ENCODE data around the gene COL4A6. TPM values are rescaled to one million over a fixed set of nuclear protein-coding genes. Genes with fewer than 3 reads are reported as not detected.

The COL4A6 gene
- total RNA-seq, 1 experiment from 2014 or later, result 2.4 TPM

DNA sequence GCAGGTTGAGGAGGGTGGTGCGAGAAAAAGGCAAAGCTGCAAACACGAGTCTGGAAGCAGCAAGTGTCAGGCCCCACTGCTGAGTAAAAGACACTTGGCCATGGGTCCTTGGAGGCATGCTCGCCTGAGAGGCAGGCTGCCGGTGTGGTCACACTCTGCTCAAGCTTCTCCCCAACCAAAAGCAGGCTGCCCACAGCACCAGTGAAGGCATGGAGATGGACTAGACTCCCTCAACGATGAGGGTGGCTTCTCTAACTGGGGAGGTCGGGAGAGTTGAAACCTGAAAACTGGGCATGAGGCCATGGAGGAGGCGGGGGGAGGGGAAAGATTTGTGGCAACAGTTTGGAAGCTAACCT lies 260.1 kb downstream of the COL4A6 start (continued):
- TF ChIP-seq TCF7L2 (IDR thresholded peaks at IDR 0.05; ENCODE audit: borderline replicate concordance, extremely low read depth, insufficient read depth, insufficient read length), result no peak
- TF ChIP-seq, protein P1, sequence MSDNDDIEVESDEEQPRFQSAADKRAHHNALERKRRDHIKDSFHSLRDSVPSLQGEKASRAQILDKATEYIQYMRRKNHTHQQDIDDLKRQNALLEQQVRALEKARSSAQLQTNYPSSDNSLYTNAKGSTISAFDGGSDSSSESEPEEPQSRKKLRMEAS (IDR thresholded peaks at IDR 0.05), result no peak

DNA sequence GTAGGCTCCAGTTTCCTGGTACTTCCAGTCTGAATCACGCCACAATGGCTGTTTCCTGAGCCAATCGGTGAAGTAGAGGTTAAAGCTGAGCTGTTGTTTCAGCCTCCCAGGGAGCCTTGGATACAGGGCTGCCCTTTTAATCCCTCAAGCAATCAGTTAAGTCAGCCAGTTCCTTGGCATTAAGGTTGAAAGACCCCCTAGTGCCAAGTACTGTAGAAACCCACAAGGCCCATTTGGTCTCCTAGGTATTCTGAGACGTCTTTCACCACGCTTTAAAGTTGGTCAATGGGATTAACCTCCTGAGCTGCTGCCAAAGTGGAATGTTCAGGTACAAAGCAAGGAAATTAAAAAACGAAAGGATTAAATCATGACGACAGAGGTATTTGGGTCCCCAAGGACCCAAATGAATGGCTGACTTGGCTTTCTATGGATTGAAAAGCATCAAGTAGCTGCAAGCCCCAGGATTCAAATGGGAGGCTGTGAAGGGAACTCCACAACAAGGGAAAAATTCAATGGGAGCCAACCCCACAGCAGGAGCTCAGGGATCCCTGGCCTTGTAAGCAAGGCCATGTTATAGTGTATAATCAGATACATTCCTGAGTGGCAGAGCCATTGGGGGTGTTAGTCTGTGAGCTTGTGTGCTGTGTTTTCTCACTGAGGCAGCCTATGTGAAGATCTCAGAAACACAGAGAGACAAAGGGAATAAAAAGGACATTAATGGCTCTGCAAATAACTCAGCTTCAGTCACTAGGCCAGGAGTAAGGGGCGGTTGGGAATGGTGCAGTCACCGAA lies 260.7 kb downstream of the COL4A6 start:
- ChIA-PET CTCF (no interaction called here), POLR2A (no interaction called here)
- H3K9me2 ChIP-seq (ENCODE audit: insufficient read depth), result no peaks in the 10 kb centered on the region
- TF ChIP-seq POLR2A (IDR thresholded peaks at IDR 0.05; ENCODE audit: borderline replicate concordance, extremely low read depth, insufficient read depth, insufficient read length), result no peak
- TF ChIP-seq, protein P2, sequence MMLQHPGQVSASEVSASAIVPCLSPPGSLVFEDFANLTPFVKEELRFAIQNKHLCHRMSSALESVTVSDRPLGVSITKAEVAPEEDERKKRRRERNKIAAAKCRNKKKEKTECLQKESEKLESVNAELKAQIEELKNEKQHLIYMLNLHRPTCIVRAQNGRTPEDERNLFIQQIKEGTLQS (IDR thresholded peaks at IDR 0.05), result no peak
- TF ChIP-seq, protein P3, sequence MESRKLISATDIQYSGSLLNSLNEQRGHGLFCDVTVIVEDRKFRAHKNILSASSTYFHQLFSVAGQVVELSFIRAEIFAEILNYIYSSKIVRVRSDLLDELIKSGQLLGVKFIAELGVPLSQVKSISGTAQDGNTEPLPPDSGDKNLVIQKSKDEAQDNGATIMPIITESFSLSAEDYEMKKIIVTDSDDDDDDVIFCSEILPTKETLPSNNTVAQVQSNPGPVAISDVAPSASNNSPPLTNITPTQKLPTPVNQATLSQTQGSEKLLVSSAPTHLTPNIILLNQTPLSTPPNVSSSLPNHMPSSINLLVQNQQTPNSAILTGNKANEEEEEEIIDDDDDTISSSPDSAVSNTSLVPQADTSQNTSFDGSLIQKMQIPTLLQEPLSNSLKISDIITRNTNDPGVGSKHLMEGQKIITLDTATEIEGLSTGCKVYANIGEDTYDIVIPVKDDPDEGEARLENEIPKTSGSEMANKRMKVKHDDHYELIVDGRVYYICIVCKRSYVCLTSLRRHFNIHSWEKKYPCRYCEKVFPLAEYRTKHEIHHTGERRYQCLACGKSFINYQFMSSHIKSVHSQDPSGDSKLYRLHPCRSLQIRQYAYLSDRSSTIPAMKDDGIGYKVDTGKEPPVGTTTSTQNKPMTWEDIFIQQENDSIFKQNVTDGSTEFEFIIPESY (IDR thresholded peaks at IDR 0.05; ENCODE audit: extremely low read depth, insufficient replicate concordance, low read length), result no peak
- TF ChIP-seq, protein P4, sequence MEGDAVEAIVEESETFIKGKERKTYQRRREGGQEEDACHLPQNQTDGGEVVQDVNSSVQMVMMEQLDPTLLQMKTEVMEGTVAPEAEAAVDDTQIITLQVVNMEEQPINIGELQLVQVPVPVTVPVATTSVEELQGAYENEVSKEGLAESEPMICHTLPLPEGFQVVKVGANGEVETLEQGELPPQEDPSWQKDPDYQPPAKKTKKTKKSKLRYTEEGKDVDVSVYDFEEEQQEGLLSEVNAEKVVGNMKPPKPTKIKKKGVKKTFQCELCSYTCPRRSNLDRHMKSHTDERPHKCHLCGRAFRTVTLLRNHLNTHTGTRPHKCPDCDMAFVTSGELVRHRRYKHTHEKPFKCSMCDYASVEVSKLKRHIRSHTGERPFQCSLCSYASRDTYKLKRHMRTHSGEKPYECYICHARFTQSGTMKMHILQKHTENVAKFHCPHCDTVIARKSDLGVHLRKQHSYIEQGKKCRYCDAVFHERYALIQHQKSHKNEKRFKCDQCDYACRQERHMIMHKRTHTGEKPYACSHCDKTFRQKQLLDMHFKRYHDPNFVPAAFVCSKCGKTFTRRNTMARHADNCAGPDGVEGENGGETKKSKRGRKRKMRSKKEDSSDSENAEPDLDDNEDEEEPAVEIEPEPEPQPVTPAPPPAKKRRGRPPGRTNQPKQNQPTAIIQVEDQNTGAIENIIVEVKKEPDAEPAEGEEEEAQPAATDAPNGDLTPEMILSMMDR (IDR thresholded peaks at IDR 0.05 in 2 of 3, conservative IDR thresholded peaks at IDR 0.05 in 1 of 3; ENCODE audit: borderline replicate concordance in 1 of 3, insufficient read depth in 1 of 3, low read depth in 2 of 3, low read length in 2 of 3), result no peak
- TF ChIP-seq, protein P1 (IDR thresholded peaks at IDR 0.05), result no peak
- no peak for TF ChIP-seq EGR1 (IDR thresholded peaks at IDR 0.05; ENCODE audit: low read depth)
- TF ChIP-seq RAD21 (IDR thresholded peaks at IDR 0.05; ENCODE audit: low read depth), result no peak
- TF ChIP-seq ELF1 (IDR thresholded peaks at IDR 0.05; ENCODE audit: borderline replicate concordance, low read depth), result no peak
- no peak for TF ChIP-seq CEBPB (IDR thresholded peaks at IDR 0.05; ENCODE audit: low read depth)
- no peak for TF ChIP-seq JUND (IDR thresholded peaks at IDR 0.05)
- no peak for TF ChIP-seq SRF (IDR thresholded peaks at IDR 0.05; ENCODE audit: low read depth)
- no peak for TF ChIP-seq SIN3A (IDR thresholded peaks at IDR 0.05; ENCODE audit: low read depth)
- TF ChIP-seq ZFX (IDR thresholded peaks at IDR 0.05), result no peak
- no peak for TF ChIP-seq EZH2 (IDR thresholded peaks at IDR 0.05)
- TF ChIP-seq ZNF274 (IDR thresholded peaks at IDR 0.05; ENCODE audit: low read depth, low read length), result no peak
- TF ChIP-seq, protein P5, sequence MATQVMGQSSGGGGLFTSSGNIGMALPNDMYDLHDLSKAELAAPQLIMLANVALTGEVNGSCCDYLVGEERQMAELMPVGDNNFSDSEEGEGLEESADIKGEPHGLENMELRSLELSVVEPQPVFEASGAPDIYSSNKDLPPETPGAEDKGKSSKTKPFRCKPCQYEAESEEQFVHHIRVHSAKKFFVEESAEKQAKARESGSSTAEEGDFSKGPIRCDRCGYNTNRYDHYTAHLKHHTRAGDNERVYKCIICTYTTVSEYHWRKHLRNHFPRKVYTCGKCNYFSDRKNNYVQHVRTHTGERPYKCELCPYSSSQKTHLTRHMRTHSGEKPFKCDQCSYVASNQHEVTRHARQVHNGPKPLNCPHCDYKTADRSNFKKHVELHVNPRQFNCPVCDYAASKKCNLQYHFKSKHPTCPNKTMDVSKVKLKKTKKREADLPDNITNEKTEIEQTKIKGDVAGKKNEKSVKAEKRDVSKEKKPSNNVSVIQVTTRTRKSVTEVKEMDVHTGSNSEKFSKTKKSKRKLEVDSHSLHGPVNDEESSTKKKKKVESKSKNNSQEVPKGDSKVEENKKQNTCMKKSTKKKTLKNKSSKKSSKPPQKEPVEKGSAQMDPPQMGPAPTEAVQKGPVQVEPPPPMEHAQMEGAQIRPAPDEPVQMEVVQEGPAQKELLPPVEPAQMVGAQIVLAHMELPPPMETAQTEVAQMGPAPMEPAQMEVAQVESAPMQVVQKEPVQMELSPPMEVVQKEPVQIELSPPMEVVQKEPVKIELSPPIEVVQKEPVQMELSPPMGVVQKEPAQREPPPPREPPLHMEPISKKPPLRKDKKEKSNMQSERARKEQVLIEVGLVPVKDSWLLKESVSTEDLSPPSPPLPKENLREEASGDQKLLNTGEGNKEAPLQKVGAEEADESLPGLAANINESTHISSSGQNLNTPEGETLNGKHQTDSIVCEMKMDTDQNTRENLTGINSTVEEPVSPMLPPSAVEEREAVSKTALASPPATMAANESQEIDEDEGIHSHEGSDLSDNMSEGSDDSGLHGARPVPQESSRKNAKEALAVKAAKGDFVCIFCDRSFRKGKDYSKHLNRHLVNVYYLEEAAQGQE (IDR thresholded peaks at IDR 0.05; ENCODE audit: low read depth), result no peak
- TF ChIP-seq FOSL1 (IDR thresholded peaks at IDR 0.05; ENCODE audit: low read depth), result no peak

More for the DNA sequence above, 260.7 kb downstream of the COL4A6 start:
- H3K9ac ChIP-seq (ENCODE audit: low read length), result no peak overlapping the region
- RAD21 ChIA-PET (ENCODE audit: low non-redundant PET in 1 of 2, low total read pairs in 2 of 2, uncharacterized antibody in 2 of 2, unreplicated experiment in 2 of 2), result no interaction called here
- no peaks in the 10 kb centered on the region for H3K79me2 ChIP-seq (ENCODE audit: insufficient read depth, low read length)
- no peaks in the 10 kb centered on the region for H3K4me1 ChIP-seq (ENCODE audit: control insufficient read depth in 1 of 2, insufficient read depth in 2 of 2, low read length in 2 of 2)
- ATAC-seq (no peak), DNase-seq (ENCODE audit: low read depth, low spot score) (no peak)
- BruUV-seq (replicated peaks), result no TSS peak
- H3K4me3 ChIP-seq (replicated peaks in 1 of 2; ENCODE audit: low read depth in 1 of 2, low read length in 2 of 2), result no peak overlapping the region
- H3K36me3 ChIP-seq (ENCODE audit: control insufficient read depth in 1 of 2, insufficient read depth in 2 of 2, low read length in 2 of 2), result no peaks in the 10 kb centered on the region
- no peak overlapping the region for H3K27ac ChIP-seq (ENCODE audit: low read depth, low read length)
- no peak overlapping the region for H2AFZ ChIP-seq (ENCODE audit: low read depth, low read length, poor library complexity, severe bottlenecking)
- intact Hi-C loops (cut with micrococcal nuclease), result no loop called here
- no peak overlapping the region for H3K4me2 ChIP-seq (ENCODE audit: low read length)
- H3K27me3 ChIP-seq (ENCODE audit: insufficient read depth, low read length), result no peaks in the 10 kb centered on the region
- no peaks in the 10 kb centered on the region for H3K9me3 ChIP-seq (ENCODE audit: control insufficient read depth in 1 of 2, insufficient read depth in 1 of 2, low read depth in 1 of 2, low read length in 2 of 2)
- no peaks in the 10 kb centered on the region for H4K20me1 ChIP-seq (ENCODE audit: insufficient read depth)
